GM06990 (cell line): ENCODE measurements around the gene KCTD17.
A peak's percentile ranks its signal among the peaks of the same experiment; 100 is the strongest.

ENCODE experiments used
- DNase-seq: peaks from one replicate; pipeline ENCODE4 v3.0.0-alpha.2; 2011; ENCODE audit not compliant: insufficient read length; ENCODE audit errors: extremely low read depth
- H3K27me3 ChIP-seq: replicated peaks from 2 replicates; pipeline ENCODE4 v1.6.0; 2011; ENCODE audit warnings: low read length; ENCODE audit not compliant: control insufficient read depth, insufficient read depth
- H3K36me3 ChIP-seq: 2 replicates; pipeline ENCODE4 v1.5.1; 2011; ENCODE audit warnings: low read length; ENCODE audit not compliant: control insufficient read depth, insufficient read depth
- H3K4me3 ChIP-seq: replicated peaks from 2 replicates; pipeline ENCODE4 v1.5.1; 2011; ENCODE audit warnings: low read depth, mild to moderate bottlenecking, control low read depth, low read length
- TF ChIP-seq, protein P1 (sequence below): IDR thresholded peaks from 2 replicates; pipeline ENCODE4 v1.5.1; 2011; ENCODE audit warnings: low read length, control low read depth, mild to moderate bottlenecking, inconsistent platforms; ENCODE audit not compliant: insufficient read depth, poor library complexity, severe bottlenecking

The KCTD17 gene

DNA sequence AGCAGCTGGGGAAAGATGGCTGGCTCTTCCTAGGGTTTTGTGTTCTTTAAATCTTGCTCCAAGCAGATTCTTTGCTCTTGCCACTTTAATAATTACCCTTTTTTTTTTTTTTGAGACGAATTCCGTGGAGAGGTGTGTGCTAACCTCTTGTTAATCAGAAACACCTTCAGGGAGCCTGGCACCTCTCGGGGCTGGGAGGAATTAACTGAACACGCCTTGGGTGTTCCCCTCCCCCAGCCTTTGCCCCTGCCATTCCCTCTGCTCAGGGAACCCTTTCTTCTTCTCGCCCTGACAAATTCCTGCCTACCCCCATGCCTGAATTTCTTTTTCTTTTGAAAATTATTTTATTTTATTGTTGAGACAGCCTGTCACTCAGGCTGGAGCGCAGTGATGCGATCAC lies 40.5 kb downstream of the KCTD17 start:
- H3K27me3 ChIP-seq: peaks cover 2% of the 10 kb centered on the region; the same call in 1 of the 2 replicates
- TF ChIP-seq, protein P1, sequence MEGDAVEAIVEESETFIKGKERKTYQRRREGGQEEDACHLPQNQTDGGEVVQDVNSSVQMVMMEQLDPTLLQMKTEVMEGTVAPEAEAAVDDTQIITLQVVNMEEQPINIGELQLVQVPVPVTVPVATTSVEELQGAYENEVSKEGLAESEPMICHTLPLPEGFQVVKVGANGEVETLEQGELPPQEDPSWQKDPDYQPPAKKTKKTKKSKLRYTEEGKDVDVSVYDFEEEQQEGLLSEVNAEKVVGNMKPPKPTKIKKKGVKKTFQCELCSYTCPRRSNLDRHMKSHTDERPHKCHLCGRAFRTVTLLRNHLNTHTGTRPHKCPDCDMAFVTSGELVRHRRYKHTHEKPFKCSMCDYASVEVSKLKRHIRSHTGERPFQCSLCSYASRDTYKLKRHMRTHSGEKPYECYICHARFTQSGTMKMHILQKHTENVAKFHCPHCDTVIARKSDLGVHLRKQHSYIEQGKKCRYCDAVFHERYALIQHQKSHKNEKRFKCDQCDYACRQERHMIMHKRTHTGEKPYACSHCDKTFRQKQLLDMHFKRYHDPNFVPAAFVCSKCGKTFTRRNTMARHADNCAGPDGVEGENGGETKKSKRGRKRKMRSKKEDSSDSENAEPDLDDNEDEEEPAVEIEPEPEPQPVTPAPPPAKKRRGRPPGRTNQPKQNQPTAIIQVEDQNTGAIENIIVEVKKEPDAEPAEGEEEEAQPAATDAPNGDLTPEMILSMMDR: no peak
- no peak overlapping the region for H3K4me3 ChIP-seq
- no peaks in the 10 kb centered on the region for H3K36me3 ChIP-seq
- DNase-seq: no peak

DNA sequence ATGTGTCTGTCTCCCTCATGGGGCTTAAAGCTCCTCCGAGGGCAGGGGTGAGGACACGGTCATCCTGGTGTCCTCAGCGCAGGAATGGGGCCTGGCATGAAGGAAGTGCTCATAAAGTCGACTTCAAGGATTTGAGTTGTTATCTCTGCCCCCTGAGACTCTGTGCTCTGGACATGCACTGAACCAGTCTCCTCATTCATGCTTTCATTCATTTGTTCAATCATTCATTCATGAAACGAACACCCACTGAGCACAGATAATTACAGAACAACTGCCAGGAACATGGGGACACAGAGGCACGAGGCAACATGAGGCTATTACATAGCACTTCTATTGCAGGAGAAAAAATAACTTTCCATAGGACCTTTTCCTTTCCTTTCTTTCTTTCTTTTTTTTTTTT lies 41.5 kb downstream of the KCTD17 start:
- Histone ChIP-seq H3K4me3 (no peak overlapping the region), H3K27me3 (peaks cover 2% of the 10 kb centered on the region; the same call in 1 of the 2 replicates), H3K36me3 (no peaks in the 10 kb centered on the region)
- TF ChIP-seq, protein P1: no peak
- DNase-seq: no peak

DNA sequence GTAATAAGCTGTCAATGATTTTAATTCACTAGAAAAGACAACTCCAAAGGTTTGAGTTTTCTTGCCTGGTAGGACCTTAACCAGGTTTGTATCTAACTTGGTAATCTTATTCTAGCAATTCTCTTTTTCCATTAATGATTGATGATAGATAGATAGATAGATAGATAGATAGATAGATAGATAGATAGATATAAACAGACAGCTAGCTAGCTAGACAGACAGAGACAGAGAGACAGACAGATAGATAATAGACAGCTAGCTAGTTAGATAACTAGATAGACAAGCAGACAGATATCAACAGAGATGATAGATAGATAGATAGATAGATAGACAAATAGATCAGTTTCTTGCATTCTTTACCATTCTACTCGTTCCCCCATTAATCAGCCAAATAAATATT lies 42.7 kb downstream of the KCTD17 start:
- DNase-seq: no peak
- Histone ChIP-seq H3K27me3 (peaks cover 2% of the 10 kb centered on the region; the same call in 1 of the 2 replicates), H3K36me3 (no peaks in the 10 kb centered on the region), H3K4me3 (no peak overlapping the region)
- TF ChIP-seq, protein P1: no peak

DNA sequence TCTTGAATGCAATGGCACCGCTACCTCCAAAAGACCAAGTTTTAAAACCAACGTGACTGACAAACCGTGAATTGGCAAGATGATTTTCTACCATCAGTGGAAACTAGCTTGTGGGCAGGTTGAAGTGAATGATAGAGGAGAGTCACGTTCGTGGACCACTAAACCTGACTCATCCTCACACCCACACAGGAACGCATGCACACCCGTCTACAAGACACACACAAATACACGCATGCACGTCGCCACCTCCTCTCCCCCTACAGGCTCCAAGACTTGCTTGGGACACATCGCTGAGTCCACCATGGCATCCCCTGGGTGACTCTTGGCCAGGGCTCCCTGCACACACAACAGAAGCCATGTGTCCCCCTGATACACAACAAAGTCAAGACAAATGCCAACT lies 43.6 kb downstream of the KCTD17 start:
- TF ChIP-seq, protein P1: no peak

DNA sequence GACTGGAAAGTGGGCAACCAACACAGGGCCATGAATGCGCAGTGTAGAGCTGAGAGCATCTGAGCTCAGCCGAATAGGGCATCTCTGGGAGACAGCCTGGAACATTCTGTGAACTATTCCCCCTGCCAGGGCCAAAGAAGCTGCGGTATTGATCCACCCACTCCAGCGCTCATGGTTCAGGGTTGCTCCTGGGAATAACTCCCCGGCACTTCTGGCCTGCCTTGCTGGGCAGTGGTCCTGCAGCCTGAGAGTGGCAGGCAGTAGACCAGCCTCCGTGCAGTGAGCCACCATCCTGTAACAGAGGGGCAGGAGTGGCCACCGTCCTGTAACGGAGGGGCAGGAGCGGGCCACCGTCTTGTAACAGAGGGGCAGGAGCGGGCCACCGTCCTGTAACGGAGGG lies 45.8 kb downstream of the KCTD17 start:
- no peaks in the 10 kb centered on the region for H3K36me3 ChIP-seq
- TF ChIP-seq, protein P1: no peak
- peaks cover 2% of the 10 kb centered on the region for H3K27me3 ChIP-seq

More for the DNA sequence above, 43.6 kb downstream of the KCTD17 start:
- Histone ChIP-seq H3K27me3 (peaks cover 2% of the 10 kb centered on the region; the same call in 1 of the 2 replicates), H3K36me3 (no peaks in the 10 kb centered on the region), H3K4me3 (no peak overlapping the region)
- no peak for DNase-seq

DNA sequence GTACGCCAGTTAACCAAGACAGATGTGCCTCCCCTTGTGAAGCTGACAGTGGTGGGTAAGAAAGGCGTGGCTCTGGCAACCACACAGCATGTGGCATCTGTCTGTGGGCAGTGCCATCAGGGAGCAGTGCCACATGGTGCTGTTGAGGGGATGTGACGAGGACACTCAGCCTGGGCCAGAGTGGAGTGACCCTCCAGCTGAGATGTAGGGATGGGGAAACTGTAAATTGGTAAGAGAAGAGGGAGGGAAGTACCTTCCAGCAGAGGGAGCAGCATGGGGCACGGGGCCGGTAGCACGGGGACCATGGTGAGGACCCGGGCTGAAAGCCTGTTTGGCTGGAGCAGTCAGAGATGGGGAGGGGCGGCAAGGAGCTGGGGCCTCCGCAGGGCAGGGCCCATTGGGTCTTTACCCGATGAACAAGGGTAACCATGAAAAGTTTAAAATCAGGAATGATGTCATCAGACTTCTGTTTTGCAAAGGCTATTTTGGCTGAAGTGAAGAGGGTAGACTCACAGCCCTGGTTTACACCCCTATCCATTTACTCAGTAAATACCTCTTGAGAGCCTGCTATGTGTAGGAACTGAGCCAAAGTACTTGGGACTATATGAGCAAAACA lies 47.5 kb downstream of the KCTD17 start:
- no peak for DNase-seq
- no peaks in the 10 kb centered on the region for H3K36me3 ChIP-seq
- H3K4me3 ChIP-seq: no peak overlapping the region
- TF ChIP-seq, protein P1: peak; percentile 45
- H3K27me3 ChIP-seq: peaks cover 2% of the 10 kb centered on the region

More for the DNA sequence above, 45.8 kb downstream of the KCTD17 start:
- no peak for DNase-seq
- no peak overlapping the region for H3K4me3 ChIP-seq
